ACC112 (cell line): ENCODE data around the gene CPT1A.
"Not testable (repeated sequence)": the region's sequence is repeated elsewhere in the genome, so short reads cannot be mapped to it uniquely, and the experiment has no call there.

Experiments used
- H2AFZ ChIP-seq: fragments of 200-600 bp; sonication (generic); one replicate; pipeline ENCODE4 v1.6.0; 2017; ENCODE audit warnings: antibody characterized with exemption, low read length; ENCODE audit not compliant: unreplicated experiment
- H3K27ac ChIP-seq: fragments of 200-600 bp; sonication (generic); 2 replicates; pipeline ENCODE4 v1.5.1; 2014; ENCODE audit warnings: low read depth, mild to moderate bottlenecking, antibody characterized with exemption, low read length, moderate library complexity
- H3K27me3 ChIP-seq: fragments of 200-600 bp; sonication (generic); 2 replicates; pipeline ENCODE4 v1.6.1; 2014; ENCODE audit warnings: mild to moderate bottlenecking, antibody characterized with exemption, low read length, moderate library complexity, mixed read lengths; ENCODE audit not compliant: insufficient read depth
- H3K36me3 ChIP-seq: fragments of 200-600 bp; sonication (generic); 2 replicates; pipeline ENCODE4 v1.6.1; 2016; ENCODE audit warnings: mild to moderate bottlenecking, antibody characterized with exemption, low read length, moderate library complexity, mixed read lengths; ENCODE audit not compliant: insufficient read depth
- H3K4me1 ChIP-seq: fragments of 200-600 bp; sonication (generic); one replicate; pipeline ENCODE4 v1.6.1; 2016; ENCODE audit warnings: low read length, mixed read lengths; ENCODE audit not compliant: insufficient read depth, unreplicated experiment, control insufficient read depth
- H3K4me3 ChIP-seq: fragments of 200-600 bp; sonication (generic); 2 replicates; pipeline ENCODE4 v1.5.1; 2014; ENCODE audit warnings: mild to moderate bottlenecking, low read depth, low read length
- H3K79me2 ChIP-seq: fragments of 200-600 bp; sonication (generic); one replicate; pipeline ENCODE4 v1.6.0; 2016; ENCODE audit warnings: low read length; ENCODE audit not compliant: control insufficient read depth, unreplicated experiment, insufficient read depth

Gene CPT1A

DNA sequence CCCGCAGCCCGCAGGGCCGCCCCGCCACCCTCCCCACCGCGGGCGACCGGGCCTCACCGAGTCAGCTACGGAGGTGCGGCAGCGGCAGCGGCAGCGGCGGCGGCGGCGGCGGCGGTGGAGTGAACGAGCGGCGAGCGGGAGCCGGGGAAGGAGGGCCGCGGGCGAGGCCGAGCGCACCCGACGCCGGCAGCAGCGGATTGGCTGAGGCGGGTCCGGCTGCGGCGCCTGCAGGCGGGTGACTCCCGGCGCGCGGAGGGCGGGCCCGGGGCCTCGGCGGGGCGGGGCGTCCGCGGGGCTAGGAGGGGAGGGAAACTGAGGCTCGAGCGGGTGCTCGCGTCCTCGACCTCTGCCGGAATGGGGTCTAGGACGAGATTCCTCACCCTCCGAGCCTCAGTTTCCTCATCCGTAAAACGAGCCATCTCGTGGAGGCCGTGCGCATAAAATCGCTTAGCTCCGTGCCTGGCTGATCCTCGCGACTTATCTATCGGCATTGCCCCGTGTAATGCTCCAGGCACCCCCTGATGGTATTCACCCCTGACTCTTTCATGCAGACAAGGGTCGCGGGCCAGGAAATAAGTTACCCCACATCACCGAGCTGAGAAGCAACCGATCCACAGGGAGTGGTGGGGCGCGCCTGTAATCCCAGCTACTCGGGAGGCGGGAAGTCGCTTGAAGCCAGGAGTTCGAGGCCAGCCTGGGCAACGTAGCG, at the start of gene CPT1A:
TSS of gene CPT1A (minus strand) at position 199 of the 709 bp plus-strand sequence. CDS start 26,442 bp downstream, outside the sequence.
- Histone ChIP-seq H3K27me3 (no peaks in the 10 kb centered on the region), H3K4me3 (peak within 1 kb of the TSS; percentile 88), H3K4me1 (peaks cover 18% of the 10 kb centered on the region), H2AFZ (peak within 1 kb of the TSS; percentile 82), H3K27ac (peak within 1 kb of the TSS; percentile 90; the same call in 1 of the 2 replicates), H3K79me2 (peaks cover 29% of the 10 kb centered on the region), H3K36me3 (no peaks in the 10 kb centered on the region)

DNA sequence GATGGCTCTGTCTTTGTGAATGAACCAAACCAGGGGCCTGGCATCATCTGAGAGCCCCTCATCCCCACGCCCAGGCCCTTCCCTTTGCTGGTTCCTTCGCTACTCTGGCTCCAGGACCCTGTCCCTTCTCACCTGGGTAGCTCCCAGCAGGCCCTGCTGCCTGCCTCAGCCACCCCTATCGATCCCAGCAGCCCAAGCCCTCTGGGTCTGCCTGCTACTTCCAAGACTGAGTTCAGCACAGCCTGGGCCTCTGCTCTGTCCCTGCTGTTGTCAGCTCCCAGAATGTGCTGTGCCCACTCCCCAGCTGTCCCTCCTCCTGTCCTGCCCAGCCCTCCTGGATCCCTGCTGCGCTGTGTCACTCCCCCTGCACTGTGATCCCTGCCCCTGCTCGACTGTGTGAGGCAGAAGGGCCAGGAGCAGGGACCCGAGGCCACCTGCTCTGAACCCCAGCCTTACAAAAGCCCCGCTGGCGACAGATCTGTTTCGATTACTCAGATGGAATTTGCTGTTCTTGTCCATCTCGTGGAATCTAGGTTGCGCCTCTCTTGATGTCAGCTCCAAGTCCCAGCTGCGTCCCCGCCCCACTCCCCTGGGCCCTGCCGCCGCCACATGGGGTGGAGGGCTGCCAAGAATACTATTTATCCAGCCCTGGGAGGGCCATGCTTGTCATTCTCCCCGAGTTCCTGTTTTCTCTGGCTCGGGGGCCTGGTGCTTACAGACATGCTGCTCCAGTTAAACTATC, 48.9 kb upstream of the CPT1A start:
- Histone ChIP-seq H2AFZ (no peak overlapping the region), H3K4me1 (peaks cover 20% of the 10 kb centered on the region), H3K79me2 (no peaks in the 10 kb centered on the region), H3K4me3 (peak overlapping the region; percentile 24; the same call in 1 of the 2 replicates), H3K27me3 (no peaks in the 10 kb centered on the region), H3K36me3 (peaks cover 13% of the 10 kb centered on the region; the same call in 1 of the 2 replicates), H3K27ac (peak overlapping the region; percentile 81)

DNA sequence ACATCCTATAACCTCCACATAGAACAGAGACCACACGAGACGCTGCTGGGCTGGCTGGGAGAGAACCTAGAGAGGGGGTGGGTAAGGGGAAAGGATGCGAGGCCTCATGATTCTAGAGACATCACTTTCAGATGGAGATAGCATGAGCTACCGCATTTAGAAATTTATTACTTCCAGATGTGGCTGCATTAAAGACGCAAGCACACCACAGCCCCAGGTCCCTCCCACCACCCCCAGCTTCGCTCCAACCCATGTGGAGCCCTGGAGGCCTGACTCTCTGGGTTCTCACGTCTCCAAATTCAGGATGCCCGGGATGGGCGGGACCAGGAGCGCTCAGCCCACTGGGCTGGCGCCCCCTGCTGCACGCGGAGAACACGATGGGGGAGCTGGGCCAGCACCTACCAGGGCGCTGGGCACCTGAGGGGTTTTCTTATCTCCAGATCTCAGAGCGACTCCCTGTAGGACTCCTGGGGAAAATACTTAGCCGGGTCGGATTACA, 48.3 kb upstream of the CPT1A start:
- Histone ChIP-seq H3K27ac (peak overlapping the region; percentile 81), H3K4me3 (no peak overlapping the region)

DNA sequence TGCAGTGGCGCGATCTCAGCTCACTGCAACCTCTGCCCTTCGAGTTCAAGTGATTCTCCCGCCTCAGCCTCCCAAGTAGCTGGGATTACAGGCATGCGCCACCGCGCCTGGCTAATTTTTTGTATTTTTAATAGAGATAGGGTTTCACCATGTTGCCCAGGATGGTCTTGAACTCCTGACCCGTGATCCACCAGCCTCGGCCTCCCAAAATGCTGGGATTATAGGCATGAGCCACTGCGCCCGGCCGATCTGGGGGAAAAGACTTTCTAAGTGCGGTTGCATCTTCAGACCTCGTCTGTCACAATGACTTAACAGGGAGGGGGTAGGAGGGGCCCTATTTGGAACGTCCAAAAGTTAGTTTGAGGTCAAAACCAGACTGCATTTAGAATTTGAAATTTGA, 43.1 kb upstream of the CPT1A start:
- not testable (repeated sequence) for H3K4me1 ChIP-seq, H3K36me3 ChIP-seq, H2AFZ ChIP-seq, H3K27ac ChIP-seq, H3K27me3 ChIP-seq, H3K4me3 ChIP-seq, H3K79me2 ChIP-seq

More for the DNA sequence above, 48.3 kb upstream of the CPT1A start:
- H3K27me3 ChIP-seq: no peaks in the 10 kb centered on the region
- no peak overlapping the region for H2AFZ ChIP-seq
- peaks cover 20% of the 10 kb centered on the region for H3K4me1 ChIP-seq
- peaks cover 13% of the 10 kb centered on the region; the same call in 1 of the 2 replicates for H3K36me3 ChIP-seq
- no peaks in the 10 kb centered on the region for H3K79me2 ChIP-seq

DNA sequence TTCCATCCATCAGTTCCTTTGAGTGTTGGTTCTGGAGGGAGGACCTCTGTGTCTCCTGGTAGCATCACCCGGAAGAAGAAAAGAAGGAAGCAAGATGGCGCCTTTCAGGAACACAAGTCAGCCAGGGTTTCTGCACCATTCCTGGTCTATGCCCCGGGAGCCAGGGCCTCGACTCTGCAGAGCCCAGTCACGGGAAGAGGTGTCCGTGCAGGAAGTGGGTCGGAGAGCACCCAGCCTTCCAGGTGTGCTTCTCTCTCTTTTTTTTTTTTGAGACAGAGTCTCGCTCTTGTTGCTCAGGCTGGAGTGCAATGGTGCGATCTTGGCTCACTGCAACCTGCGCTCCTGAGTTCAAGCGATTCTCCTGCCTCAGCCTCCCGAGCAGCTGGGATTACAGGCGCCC, 40.7 kb upstream of the CPT1A start:
- Histone ChIP-seq H3K36me3 (no peaks in the 10 kb centered on the region), H3K27ac (no peak overlapping the region), H2AFZ (no peak overlapping the region), H3K79me2 (no peaks in the 10 kb centered on the region), H3K27me3 (no peaks in the 10 kb centered on the region), H3K4me3 (no peak overlapping the region), H3K4me1 (no peaks in the 10 kb centered on the region)

DNA sequence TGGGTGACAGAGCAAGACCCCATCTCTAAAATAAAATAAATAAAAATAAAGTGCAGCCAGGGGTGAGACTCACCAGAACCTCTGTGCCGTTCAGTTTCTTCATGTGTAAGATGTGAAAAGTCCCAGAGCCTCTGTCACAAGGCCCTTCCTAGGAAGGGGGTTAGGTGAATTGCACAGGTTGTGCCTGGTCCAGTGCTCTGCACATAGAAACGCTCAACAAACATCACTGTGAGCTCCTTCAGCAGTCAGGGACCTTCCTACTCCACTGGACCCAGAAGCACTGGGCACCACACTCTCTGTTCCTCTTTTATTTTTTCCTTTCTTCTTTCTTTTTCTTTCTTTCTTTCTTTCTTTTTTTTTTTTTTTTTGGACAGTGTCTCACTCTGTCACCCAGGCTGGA, 39.6 kb upstream of the CPT1A start:
- no peaks in the 10 kb centered on the region for H3K27me3 ChIP-seq
- no peaks in the 10 kb centered on the region for H3K4me1 ChIP-seq
- no peak overlapping the region for H3K27ac ChIP-seq
- no peak overlapping the region for H2AFZ ChIP-seq
- no peaks in the 10 kb centered on the region for H3K79me2 ChIP-seq
- H3K4me3 ChIP-seq: no peak overlapping the region
- no peaks in the 10 kb centered on the region for H3K36me3 ChIP-seq

DNA sequence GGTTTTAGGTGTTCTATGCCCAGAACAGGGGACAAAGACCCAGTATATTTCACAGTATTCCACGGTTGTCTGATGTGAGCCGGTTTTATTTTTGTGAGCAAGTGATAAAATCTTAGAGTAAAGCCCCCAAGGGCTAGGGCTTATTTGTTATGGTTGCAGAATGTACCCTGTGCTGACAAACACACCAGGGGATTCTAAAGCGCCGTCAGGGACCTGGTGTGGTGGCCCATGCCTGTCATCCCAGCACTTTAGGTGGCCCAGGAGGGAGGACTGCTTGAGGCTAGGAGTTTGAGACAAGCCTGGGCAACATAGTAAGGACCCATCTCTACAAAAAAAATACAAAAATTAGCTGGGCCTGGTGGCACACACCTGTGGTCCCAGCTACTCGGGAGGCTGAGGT, 39.1 kb upstream of the CPT1A start:
- H3K79me2 ChIP-seq: no peaks in the 10 kb centered on the region

DNA sequence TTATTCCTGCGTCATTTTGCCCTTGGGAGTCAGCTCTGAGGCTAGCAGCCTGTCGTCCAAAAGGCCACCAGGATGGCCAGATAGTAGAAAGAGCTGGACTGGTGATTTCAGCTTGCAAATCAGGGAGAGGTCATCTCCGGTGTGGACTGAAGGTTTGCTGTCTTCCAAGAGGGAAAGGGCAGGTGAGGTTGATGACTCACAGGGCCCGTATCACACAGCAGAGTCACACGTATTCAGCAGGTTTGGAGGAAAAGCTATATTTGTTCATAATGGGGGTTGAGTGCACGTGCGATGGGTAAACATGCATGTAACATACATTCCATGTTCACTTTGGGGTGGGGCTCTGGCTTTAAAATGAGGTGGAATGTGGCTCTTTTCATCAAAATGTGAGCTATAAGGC, 36.3 kb upstream of the CPT1A start:
- H3K4me3 ChIP-seq: no peak overlapping the region
- no peak overlapping the region for H2AFZ ChIP-seq
- no peak overlapping the region for H3K27ac ChIP-seq
- no peaks in the 10 kb centered on the region for H3K4me1 ChIP-seq
- H3K36me3 ChIP-seq: no peaks in the 10 kb centered on the region
- H3K27me3 ChIP-seq: no peaks in the 10 kb centered on the region
- no peaks in the 10 kb centered on the region for H3K79me2 ChIP-seq

More for the DNA sequence above, 39.1 kb upstream of the CPT1A start:
- no peak overlapping the region for H3K4me3 ChIP-seq
- H3K36me3 ChIP-seq: no peaks in the 10 kb centered on the region
- no peak overlapping the region for H3K27ac ChIP-seq
- no peak overlapping the region for H2AFZ ChIP-seq
- H3K27me3 ChIP-seq: no peaks in the 10 kb centered on the region
- no peaks in the 10 kb centered on the region for H3K4me1 ChIP-seq

DNA sequence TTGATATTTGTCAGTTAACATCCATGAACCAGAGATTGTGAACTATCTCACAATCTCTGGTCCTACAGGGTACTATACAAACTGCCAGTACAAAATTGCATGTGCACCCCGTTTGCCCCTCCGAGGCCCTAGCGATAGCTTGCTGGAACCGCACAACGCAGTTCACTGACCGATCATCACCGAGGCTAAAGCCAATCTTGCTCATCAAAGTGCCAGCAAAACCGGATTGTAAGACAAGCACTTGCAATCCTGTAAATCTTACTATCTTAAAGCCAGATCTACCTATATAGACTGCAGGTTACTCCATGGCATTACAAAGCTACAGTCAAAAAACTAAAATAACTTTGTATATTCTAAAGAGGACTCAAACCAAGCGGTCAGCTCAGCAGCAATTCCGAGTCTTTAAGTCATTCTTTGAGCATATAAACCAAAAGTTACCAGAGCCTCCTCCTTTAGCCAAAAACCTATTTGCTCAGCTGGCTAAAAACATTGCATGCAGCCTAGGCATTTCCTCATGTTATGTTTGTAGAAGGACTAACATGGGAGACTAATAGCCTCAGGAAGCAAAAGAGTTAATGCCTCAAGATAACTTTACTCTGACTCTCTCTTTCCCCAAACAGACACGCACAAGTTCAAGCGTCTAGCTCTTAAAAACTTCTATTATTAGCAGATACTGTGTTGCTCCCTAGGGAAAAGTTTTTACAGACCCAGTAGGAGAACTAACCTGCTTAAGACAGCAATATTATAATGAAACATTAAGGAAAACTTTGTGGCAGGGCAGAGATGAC, 30.7 kb upstream of the CPT1A start:
- Histone ChIP-seq H3K4me1 (peaks cover 4% of the 10 kb centered on the region), H3K36me3 (no peaks in the 10 kb centered on the region), H3K4me3 (no peak overlapping the region), H3K27me3 (no peaks in the 10 kb centered on the region), H3K79me2 (no peaks in the 10 kb centered on the region), H3K27ac (no peak overlapping the region), H2AFZ (no peak overlapping the region)

DNA sequence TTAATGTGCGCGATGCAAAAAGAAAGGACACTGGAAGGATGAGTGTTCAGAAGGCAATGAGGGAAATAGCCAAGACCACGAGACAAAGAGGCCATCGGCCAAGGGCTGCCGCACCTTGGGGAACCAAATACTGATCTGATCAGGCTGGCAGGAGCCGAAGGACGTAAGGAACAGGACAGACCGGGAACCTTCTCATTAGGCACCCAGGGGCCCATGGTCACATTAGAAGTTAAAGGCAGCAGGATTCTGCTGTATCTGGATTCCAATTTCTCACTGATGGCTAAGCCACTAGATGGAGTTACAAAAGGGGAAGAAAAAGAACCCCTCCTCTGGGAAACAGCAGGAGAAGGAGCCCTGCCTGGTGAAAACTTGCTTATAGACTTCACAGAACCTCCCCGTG, 28.8 kb upstream of the CPT1A start:
- no peaks in the 10 kb centered on the region for H3K36me3 ChIP-seq
- H3K27ac ChIP-seq: no peak overlapping the region
- peak overlapping the region; percentile 37 for H2AFZ ChIP-seq
- peak overlapping the region; percentile 71 for H3K4me3 ChIP-seq
- no peaks in the 10 kb centered on the region for H3K79me2 ChIP-seq
- no peaks in the 10 kb centered on the region for H3K27me3 ChIP-seq
- peaks cover 4% of the 10 kb centered on the region for H3K4me1 ChIP-seq
